Endodermal cell (in vitro differentiated cells): ENCODE data around the gene CCDC92. TPM values are rescaled to one million over a fixed set of nuclear protein-coding genes. Genes with fewer than 3 reads are reported as not detected.

Experiments used
- DNase-seq: peaks from one replicate; pipeline ENCODE4 v3.0.0-alpha.2; 2017
- H3K27ac ChIP-seq: 2 replicates; pipeline ENCODE4 v1.5.1; 2013; ENCODE audit warnings: mild to moderate bottlenecking, low read depth, low read length, moderate library complexity
- H3K27me3 ChIP-seq: 2 replicates; pipeline ENCODE4 v1.6.1; 2013; ENCODE audit warnings: mild to moderate bottlenecking, low read length, moderate library complexity; ENCODE audit not compliant: insufficient read depth, control insufficient read depth, poor library complexity, severe bottlenecking
- H3K36me3 ChIP-seq: 2 replicates; pipeline ENCODE4 v1.7.0; 2013; ENCODE audit warnings: mild to moderate bottlenecking, low read length, moderate library complexity; ENCODE audit not compliant: control insufficient read depth, insufficient read depth
- H3K4me1 ChIP-seq: one replicate; pipeline ENCODE4 v1.7.0; 2013; ENCODE audit warnings: low read length; ENCODE audit not compliant: control insufficient read depth, insufficient read depth
- H3K4me3 ChIP-seq: 2 replicates; pipeline ENCODE4 v1.5.1; 2013; ENCODE audit warnings: mild to moderate bottlenecking, low read length, moderate library complexity
- H3K9ac ChIP-seq: 2 replicates; pipeline ENCODE4 v1.6.1; 2013; ENCODE audit warnings: mild to moderate bottlenecking, low read length, moderate library complexity; ENCODE audit not compliant: poor library complexity, severe bottlenecking; ENCODE audit errors: extremely low read depth
- H3K9me3 ChIP-seq: 2 replicates; pipeline ENCODE4 v1.6.1; 2013; ENCODE audit warnings: mild to moderate bottlenecking, low read length, moderate library complexity; ENCODE audit not compliant: control insufficient read depth
- H3K27ac Mint-ChIP-seq: 2 replicates; pipeline ENCODE4 v1.8.0; 2020; ENCODE audit warnings: mixed read lengths
- H3K27me3 Mint-ChIP-seq: 2 replicates; pipeline ENCODE4 v1.8.0; 2021; ENCODE audit warnings: mild to moderate bottlenecking, mixed read lengths; ENCODE audit not compliant: insufficient read depth
- H3K36me3 Mint-ChIP-seq: 2 replicates; pipeline ENCODE4 v1.8.0; 2020; ENCODE audit warnings: low read depth, mixed read lengths
- H3K4me1 Mint-ChIP-seq: 2 replicates; pipeline ENCODE4 v1.8.0; 2020; ENCODE audit warnings: mixed read lengths
- H3K4me3 Mint-ChIP-seq: 2 replicates; pipeline ENCODE4 v1.8.0; 2020; ENCODE audit warnings: mild to moderate bottlenecking, moderate library complexity, mixed read lengths
- H3K9me3 Mint-ChIP-seq: 2 replicates; pipeline ENCODE4 v1.8.0; 2020; ENCODE audit warnings: mild to moderate bottlenecking, mixed read lengths
- CTCF ChIP-seq: fragments of 200-600 bp; sonication (generic); conservative IDR thresholded peaks from 2 replicates; pipeline ENCODE4 v1.5.0; 2021; ENCODE audit warnings: antibody characterized with exemption, mild to moderate bottlenecking
- WGBS, 2 experiments: methylation state at CpG; one replicate each; pipeline versions ENCODE4 v1.1.5 to v1.1.7; 2013; ENCODE audit warnings: missing lambda C conversion rate in 2 of 2, mixed read lengths in 1 of 2; ENCODE audit not compliant: insufficient coverage in 1 of 2, insufficient read length in 1 of 2; 5-methylcytosine and 5-hydroxymethylcytosine counted together
- total RNA-seq, 2 donors: library from RNA; stranded (reverse); fragmentation: NEBNext Ultra II Directional in 1 of 2; extraction: Animal tissue kit (Norgen Biotek cat#: 25700) in 1 of 2; gene quantifications; 2 replicates in 1 of 2; 3 replicates in 1 of 2; pipeline ENCODE4 v1.2.1, GENCODE V29; 2021

CCDC92 gene
- total RNA-seq, 2 donors from 2014 or later: 37.9 to 45.1 TPM

GRCh38 chr12:123891516-123892179, 81.0 kb downstream of the CCDC92 start:
- H3K36me3 Mint-ChIP-seq: no peaks in the 10 kb centered on the region
- H3K4me3 Mint-ChIP-seq: no peak overlapping the region
- DNase-seq: peak; percentile 79

GRCh38 chr12:123891011-123891410, 81.6 kb downstream of the CCDC92 start:
- Mint-ChIP-seq H3K4me1 (peaks cover 14% of the 10 kb centered on the region), H3K9me3 (no peaks in the 10 kb centered on the region), H3K4me3 (no peak overlapping the region), H3K27ac (no peak overlapping the region), H3K36me3 (no peaks in the 10 kb centered on the region), H3K27me3 (peaks cover 10% of the 10 kb centered on the region)
- WGBS, 2 experiments: 92 to 96% methylated on average over 4 to 7 of the region's 7 CpGs
- Histone ChIP-seq H3K27ac (no peak overlapping the region), H3K9ac (no peak overlapping the region), H3K9me3 (no peaks in the 10 kb centered on the region), H3K4me1 (no peaks in the 10 kb centered on the region), H3K4me3 (no peak overlapping the region), H3K36me3 (no peaks in the 10 kb centered on the region), H3K27me3 (no peaks in the 10 kb centered on the region)
- TF ChIP-seq CTCF: no peak
- DNase-seq: no peak

More at GRCh38 chr12:123891516-123892179, 81.0 kb downstream of the CCDC92 start:
- no peak overlapping the region for H3K27ac ChIP-seq
- H3K36me3 ChIP-seq: no peaks in the 10 kb centered on the region
- peak; percentile 43 for TF ChIP-seq CTCF
- Mint-ChIP-seq H3K4me1 (peaks cover 14% of the 10 kb centered on the region), H3K9me3 (no peaks in the 10 kb centered on the region), H3K27me3 (peaks cover 7% of the 10 kb centered on the region), H3K27ac (no peak overlapping the region)
- 83% methylated on average over 10 to 15 of the region's 15 CpGs for WGBS, 2 experiments
- H3K4me1 ChIP-seq: no peaks in the 10 kb centered on the region
- H3K4me3 ChIP-seq: no peak overlapping the region
- H3K27me3 ChIP-seq: no peaks in the 10 kb centered on the region
- no peak overlapping the region for H3K9ac ChIP-seq
- no peaks in the 10 kb centered on the region for H3K9me3 ChIP-seq

- Histone ChIP-seq H3K4me1 (no peaks in the 10 kb centered on the region), H3K4me3 (no peak overlapping the region), H3K27me3 (no peaks in the 10 kb centered on the region), H3K9ac (no peak overlapping the region), H3K27ac (no peak overlapping the region), H3K9me3 (no peaks in the 10 kb centered on the region), H3K36me3 (no peaks in the 10 kb centered on the region)
- peaks cover 12% of the 10 kb centered on the region for H3K27me3 Mint-ChIP-seq
- 89 to 90% methylated on average over 9 to 10 of the region's 10 CpGs for WGBS, 2 experiments
- peaks cover 14% of the 10 kb centered on the region for H3K4me1 Mint-ChIP-seq
- no peak overlapping the region for H3K4me3 Mint-ChIP-seq
- no peak for TF ChIP-seq CTCF
- H3K9me3 Mint-ChIP-seq: no peaks in the 10 kb centered on the region
- DNase-seq: no peak
- no peaks in the 10 kb centered on the region for H3K36me3 Mint-ChIP-seq
- H3K27ac Mint-ChIP-seq: no peak overlapping the region
These were observed 82.1 kb downstream of the CCDC92 start for GRCh38 chr12:123890536-123890902.
